ENCODE measurements around the gene C1orf35. TPM values are rescaled to one million over a fixed set of nuclear protein-coding genes. Genes with fewer than 3 reads are reported as not detected.

The C1orf35 gene
- total and polyA plus RNA-seq, 9 of the 15 experiments (the other 6 are each of a cell fraction or from before 2014, with no cell fraction given), result 3.2 to 48.7 (median 12.5) TPM

DNA sequence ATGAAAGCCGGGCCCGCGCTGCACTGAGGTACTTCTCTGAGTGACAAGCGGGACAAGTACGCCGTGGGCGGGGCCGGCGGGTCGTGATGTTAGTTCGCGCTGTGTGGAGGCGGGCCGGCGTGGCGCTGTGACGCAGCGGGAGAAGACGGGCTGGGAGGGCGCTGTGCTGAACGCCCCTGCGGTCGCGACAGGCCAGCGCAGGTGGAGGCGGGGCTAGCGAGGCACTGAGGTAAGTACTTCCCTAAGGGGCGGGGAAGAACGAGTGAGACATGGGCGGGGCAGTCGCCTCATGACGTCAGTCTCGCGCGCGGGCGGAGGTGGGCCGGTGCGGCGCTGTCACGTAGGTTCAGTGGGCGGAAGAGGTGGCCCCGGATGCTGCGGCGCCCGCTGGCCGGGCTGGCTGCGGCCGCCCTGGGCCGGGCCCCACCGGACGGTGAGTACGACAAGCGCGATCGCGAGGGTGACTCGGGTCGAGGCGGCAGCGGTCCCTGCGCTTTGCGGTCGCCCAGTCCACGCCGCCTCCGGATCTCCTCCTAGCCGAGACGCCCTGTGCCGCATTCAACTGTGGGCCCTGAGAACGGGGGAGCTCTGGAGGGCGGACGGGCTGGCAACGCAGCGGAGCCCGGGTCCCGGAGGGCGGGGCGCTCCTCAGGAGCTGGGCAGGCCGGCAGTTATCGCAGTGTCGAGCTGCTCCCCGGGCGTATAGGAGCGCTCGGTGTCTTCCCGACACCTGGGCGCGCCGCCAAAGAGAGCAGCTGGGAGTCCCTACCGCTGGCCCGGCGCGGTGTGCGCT, 37.0 kb upstream of the C1orf35 start, which contains the start of gene GUK1 (continued):
- no peak for TF ChIP-seq ZNF75A (CRISPR knock-in tag; IDR thresholded peaks at IDR 0.05)
- TF ChIP-seq HMG20B (CRISPR knock-in tag; IDR thresholded peaks at IDR 0.05), result no peak; the same call in 1 of the 2 replicates
- TF ChIP-seq HDAC3 (IDR thresholded peaks at IDR 0.05; ENCODE audit: borderline replicate concordance, partially characterized antibody), result no peak
- TF ChIP-seq SMC3 (conservative IDR thresholded peaks at IDR 0.05; ENCODE audit: insufficient read depth, low read depth, low read length), result no peak
- TF ChIP-seq MYBL2 (IDR thresholded peaks at IDR 0.05; ENCODE audit: low read depth), result no peak
- TF ChIP-seq MYBL2 (CRISPR knock-in tag; IDR thresholded peaks at IDR 0.05; ENCODE audit: borderline replicate concordance), result no peak
- TF ChIP-seq STAG1 (CRISPR knock-in tag; IDR thresholded peaks at IDR 0.05; ENCODE audit: borderline replicate concordance), result no peak; the same call in 1 of the 2 replicates
- TF ChIP-seq MCM5 (IDR thresholded peaks at IDR 0.05; ENCODE audit: low read depth), result no peak
- TF ChIP-seq ZNF134 (CRISPR knock-in tag; conservative IDR thresholded peaks at IDR 0.05), result no peak
- TF ChIP-seq RAD21 (CRISPR knock-in tag; conservative IDR thresholded peaks at IDR 0.05 in 1 of 2, IDR thresholded peaks at IDR 0.05 in 1 of 2), result no peak
- no peak for TF ChIP-seq ILK (tag; IDR thresholded peaks at IDR 0.05; ENCODE audit: borderline replicate concordance, low read depth)
- TF ChIP-seq, protein P1, sequence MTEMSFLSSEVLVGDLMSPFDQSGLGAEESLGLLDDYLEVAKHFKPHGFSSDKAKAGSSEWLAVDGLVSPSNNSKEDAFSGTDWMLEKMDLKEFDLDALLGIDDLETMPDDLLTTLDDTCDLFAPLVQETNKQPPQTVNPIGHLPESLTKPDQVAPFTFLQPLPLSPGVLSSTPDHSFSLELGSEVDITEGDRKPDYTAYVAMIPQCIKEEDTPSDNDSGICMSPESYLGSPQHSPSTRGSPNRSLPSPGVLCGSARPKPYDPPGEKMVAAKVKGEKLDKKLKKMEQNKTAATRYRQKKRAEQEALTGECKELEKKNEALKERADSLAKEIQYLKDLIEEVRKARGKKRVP (CRISPR knock-in tag; IDR thresholded peaks at IDR 0.05), result no peak
- TF ChIP-seq SIN3A (IDR thresholded peaks at IDR 0.05; ENCODE audit: borderline replicate concordance in 2 of 2, control insufficient read depth in 1 of 2, low read depth in 2 of 2, low read length in 2 of 2), result peak in 1 of 2 experiments; percentile 80; a peak in 1 of 4 replicates
- no peak for TF ChIP-seq CBX2 (IDR thresholded peaks at IDR 0.05; ENCODE audit: insufficient read depth, low read length, poor library complexity, severe bottlenecking)
- TF ChIP-seq, protein P2, sequence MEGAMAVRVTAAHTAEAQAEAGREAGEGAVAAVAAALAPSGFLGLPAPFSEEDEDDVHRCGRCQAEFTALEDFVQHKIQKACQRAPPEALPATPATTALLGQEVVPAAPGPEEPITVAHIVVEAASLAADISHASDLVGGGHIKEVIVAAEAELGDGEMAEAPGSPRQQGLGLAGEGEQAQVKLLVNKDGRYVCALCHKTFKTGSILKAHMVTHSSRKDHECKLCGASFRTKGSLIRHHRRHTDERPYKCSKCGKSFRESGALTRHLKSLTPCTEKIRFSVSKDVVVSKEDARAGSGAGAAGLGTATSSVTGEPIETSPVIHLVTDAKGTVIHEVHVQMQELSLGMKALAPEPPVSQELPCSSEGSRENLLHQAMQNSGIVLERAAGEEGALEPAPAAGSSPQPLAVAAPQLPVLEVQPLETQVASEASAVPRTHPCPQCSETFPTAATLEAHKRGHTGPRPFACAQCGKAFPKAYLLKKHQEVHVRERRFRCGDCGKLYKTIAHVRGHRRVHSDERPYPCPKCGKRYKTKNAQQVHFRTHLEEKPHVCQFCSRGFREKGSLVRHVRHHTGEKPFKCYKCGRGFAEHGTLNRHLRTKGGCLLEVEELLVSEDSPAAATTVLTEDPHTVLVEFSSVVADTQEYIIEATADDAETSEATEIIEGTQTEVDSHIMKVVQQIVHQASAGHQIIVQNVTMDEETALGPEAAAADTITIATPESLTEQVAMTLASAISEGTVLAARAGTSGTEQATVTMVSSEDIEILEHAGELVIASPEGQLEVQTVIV (CRISPR knock-in tag; IDR thresholded peaks at IDR 0.05; ENCODE audit: borderline replicate concordance), result no peak
- TF ChIP-seq ZSCAN32 (CRISPR knock-in tag; IDR thresholded peaks at IDR 0.05), result no peak
- no peak for TF ChIP-seq FOXA1 (IDR thresholded peaks at IDR 0.05; ENCODE audit: borderline replicate concordance)
- peak; percentile 74; the same call in 1 of the 2 replicates for TF ChIP-seq TOE1 (IDR thresholded peaks at IDR 0.05; ENCODE audit: borderline replicate concordance)
- TF ChIP-seq TOE1 (CRISPR knock-in tag; IDR thresholded peaks at IDR 0.05; ENCODE audit: borderline replicate concordance, low read depth), result no peak
- peak; percentile 95 for TF ChIP-seq POLR2G (IDR thresholded peaks at IDR 0.05; ENCODE audit: low read depth, low read length)
- TF ChIP-seq POLR2A (conservative IDR thresholded peaks at IDR 0.05), result peak; percentile 95
- TF ChIP-seq CC2D1A (IDR thresholded peaks at IDR 0.05), result no peak
- peak; percentile 91 for TF ChIP-seq RBFOX2 (IDR thresholded peaks at IDR 0.05; ENCODE audit: low read depth, low read length)
- TF ChIP-seq POLR3A (IDR thresholded peaks at IDR 0.05; ENCODE audit: borderline replicate concordance, extremely low read depth, insufficient read depth, insufficient read length), result no peak
- no peak for TF ChIP-seq ZNF212 (CRISPR knock-in tag; IDR thresholded peaks at IDR 0.05)
- TF ChIP-seq RUNX1 (IDR thresholded peaks at IDR 0.05; ENCODE audit: low read depth), result peak; percentile 33; the same call in 1 of the 2 replicates
